ENCODE measurements around the gene SAMD7.

Gene SAMD7

GRCh38 chr3:169931747-169932520 lies 20.6 kb downstream of the SAMD7 start:
- Mint-ChIP-seq H3K4me1 (peaks cover 43% of the 10 kb centered on the region), H3K27me3 (no peaks in the 10 kb centered on the region), H3K9me3 (no peaks in the 10 kb centered on the region), H3K27ac (peak overlapping the region; percentile 48), H3K36me3 (peaks cover 3% of the 10 kb centered on the region), H3K4me3 (peak overlapping the region; percentile 76)
- DNase-seq (ENCODE audit: low spot score in 2 of 2) (peak; percentile 54 to 71), ATAC-seq (ENCODE audit: low read depth) (peak; percentile 91)

- peaks cover 5% of the 10 kb centered on the region for H3K36me3 Mint-ChIP-seq
- H3K9me3 Mint-ChIP-seq = peaks cover 3% of the 10 kb centered on the region
- H3K27ac Mint-ChIP-seq = no peak overlapping the region
- peaks cover 48% of the 10 kb centered on the region for H3K4me1 Mint-ChIP-seq
- ATAC-seq (ENCODE audit: low read depth) (no peak), DNase-seq (ENCODE audit: low spot score in 2 of 2) (no peak)
- H3K27me3 Mint-ChIP-seq = no peaks in the 10 kb centered on the region
- H3K4me3 Mint-ChIP-seq = no peak overlapping the region
These were observed 27.9 kb downstream of the SAMD7 start for GRCh38 chr3:169939320-169939719.

- H3K27ac Mint-ChIP-seq = peak overlapping the region; percentile 94
These were observed 28.4 kb downstream of the SAMD7 start for GRCh38 chr3:169939751-169940150.

GRCh38 chr3:169940470-169941181 lies 29.3 kb downstream of the SAMD7 start:
- DNase-seq (ENCODE audit: low spot score in 2 of 2) (peak in 1 of 2 donors; percentile 64), ATAC-seq (ENCODE audit: low read depth) (peak; percentile 75)
- Mint-ChIP-seq H3K4me3 (peak overlapping the region; percentile 54), H3K27ac (peak overlapping the region; percentile 94), H3K27me3 (no peaks in the 10 kb centered on the region), H3K36me3 (peaks cover 2% of the 10 kb centered on the region), H3K9me3 (peaks cover 3% of the 10 kb centered on the region), H3K4me1 (peaks cover 43% of the 10 kb centered on the region)

More at GRCh38 chr3:169939751-169940150, 28.4 kb downstream of the SAMD7 start:
- peak overlapping the region; percentile 2 for H3K4me3 Mint-ChIP-seq
- no peaks in the 10 kb centered on the region for H3K27me3 Mint-ChIP-seq
- no peak for ATAC-seq (ENCODE audit: low read depth)
- peaks cover 3% of the 10 kb centered on the region for H3K9me3 Mint-ChIP-seq
- DNase-seq (ENCODE audit: low spot score in 2 of 2) = no peak
- peaks cover 5% of the 10 kb centered on the region for H3K36me3 Mint-ChIP-seq
- peaks cover 44% of the 10 kb centered on the region for H3K4me1 Mint-ChIP-seq

- peak; percentile 37 to 71 for DNase-seq (ENCODE audit: low spot score in 2 of 2)
- peak; percentile 93 for ATAC-seq (ENCODE audit: low read depth)
- Mint-ChIP-seq H3K4me1 (peaks cover 51% of the 10 kb centered on the region), H3K4me3 (peak overlapping the region; percentile 72), H3K27ac (peak overlapping the region; percentile 94), H3K36me3 (peaks cover 2% of the 10 kb centered on the region), H3K27me3 (no peaks in the 10 kb centered on the region), H3K9me3 (no peaks in the 10 kb centered on the region)
These were observed 33.9 kb downstream of the SAMD7 start for GRCh38 chr3:169945313-169945712.

- H3K27ac Mint-ChIP-seq = peak overlapping the region; percentile 94
These were observed 35.0 kb downstream of the SAMD7 start for GRCh38 chr3:169946336-169946735.

GRCh38 chr3:169948559-169949448 lies 37.4 kb downstream of the SAMD7 start:
- H3K36me3 Mint-ChIP-seq = peaks cover 2% of the 10 kb centered on the region
- H3K9me3 Mint-ChIP-seq = no peaks in the 10 kb centered on the region
- no peaks in the 10 kb centered on the region for H3K27me3 Mint-ChIP-seq
- no peak for ATAC-seq (ENCODE audit: low read depth)
- H3K4me3 Mint-ChIP-seq = no peak overlapping the region
- peak overlapping the region; percentile 62 for H3K27ac Mint-ChIP-seq
- H3K4me1 Mint-ChIP-seq = peaks cover 45% of the 10 kb centered on the region
- DNase-seq (ENCODE audit: low spot score in 2 of 2) = no peak

More at GRCh38 chr3:169946336-169946735, 35.0 kb downstream of the SAMD7 start:
- ATAC-seq (ENCODE audit: low read depth) = no peak
- H3K36me3 Mint-ChIP-seq = peaks cover 3% of the 10 kb centered on the region
- H3K4me3 Mint-ChIP-seq = no peak overlapping the region
- peaks cover 41% of the 10 kb centered on the region for H3K4me1 Mint-ChIP-seq
- H3K9me3 Mint-ChIP-seq = no peaks in the 10 kb centered on the region
- DNase-seq (ENCODE audit: low spot score in 2 of 2) = no peak
- H3K27me3 Mint-ChIP-seq = no peaks in the 10 kb centered on the region

- ATAC-seq (ENCODE audit: low read depth) (no peak), DNase-seq (ENCODE audit: low spot score in 2 of 2) (no peak)
- no peak overlapping the region for H3K27ac Mint-ChIP-seq
- no peaks in the 10 kb centered on the region for H3K9me3 Mint-ChIP-seq
- peaks cover 2% of the 10 kb centered on the region for H3K36me3 Mint-ChIP-seq
- no peaks in the 10 kb centered on the region for H3K27me3 Mint-ChIP-seq
- peaks cover 42% of the 10 kb centered on the region for H3K4me1 Mint-ChIP-seq
- H3K4me3 Mint-ChIP-seq = no peak overlapping the region
These were observed 40.7 kb downstream of the SAMD7 start for GRCh38 chr3:169952045-169952444.

GRCh38 chr3:169953462-169954141 lies 42.2 kb downstream of the SAMD7 start:
- DNase-seq (ENCODE audit: low spot score in 2 of 2) (no peak), ATAC-seq (ENCODE audit: low read depth) (no peak)
- no peaks in the 10 kb centered on the region for H3K9me3 Mint-ChIP-seq
- peaks cover 28% of the 10 kb centered on the region for H3K4me1 Mint-ChIP-seq
- no peaks in the 10 kb centered on the region for H3K27me3 Mint-ChIP-seq
- H3K4me3 Mint-ChIP-seq = no peak overlapping the region
- H3K27ac Mint-ChIP-seq = peak overlapping the region; percentile 86
- H3K36me3 Mint-ChIP-seq = peaks cover 2% of the 10 kb centered on the region

GRCh38 chr3:169954142-169954756 lies 42.9 kb downstream of the SAMD7 start:
- H3K9me3 Mint-ChIP-seq = no peaks in the 10 kb centered on the region

GRCh38 chr3:169955406-169955805 lies 44.0 kb downstream of the SAMD7 start:
- peaks cover 2% of the 10 kb centered on the region for H3K36me3 Mint-ChIP-seq
- H3K27me3 Mint-ChIP-seq = no peaks in the 10 kb centered on the region
- ATAC-seq (ENCODE audit: low read depth) = no peak
- DNase-seq (ENCODE audit: low spot score in 2 of 2) = no peak
- no peak overlapping the region for H3K27ac Mint-ChIP-seq
- peaks cover 24% of the 10 kb centered on the region for H3K4me1 Mint-ChIP-seq
- H3K4me3 Mint-ChIP-seq = no peak overlapping the region
- H3K9me3 Mint-ChIP-seq = no peaks in the 10 kb centered on the region

More at GRCh38 chr3:169954142-169954756, 42.9 kb downstream of the SAMD7 start:
- peaks cover 24% of the 10 kb centered on the region for H3K4me1 Mint-ChIP-seq
- ATAC-seq (ENCODE audit: low read depth) = peak; percentile 82
- H3K27me3 Mint-ChIP-seq = no peaks in the 10 kb centered on the region
- H3K27ac Mint-ChIP-seq = peak overlapping the region; percentile 86
- peak overlapping the region; percentile 56 for H3K4me3 Mint-ChIP-seq
- DNase-seq (ENCODE audit: low spot score in 2 of 2) = no peak
- H3K36me3 Mint-ChIP-seq = peaks cover 2% of the 10 kb centered on the region

GRCh38 chr3:169964176-169964575 lies 52.8 kb downstream of the SAMD7 start:
- H3K4me1 Mint-ChIP-seq = peaks cover 46% of the 10 kb centered on the region
- DNase-seq (ENCODE audit: low spot score in 2 of 2) = no peak

More at GRCh38 chr3:169964176-169964575, 52.8 kb downstream of the SAMD7 start:
- Mint-ChIP-seq H3K36me3 (peaks cover 17% of the 10 kb centered on the region), H3K4me3 (peak overlapping the region; percentile 45), H3K9me3 (peaks cover 6% of the 10 kb centered on the region), H3K27ac (peak overlapping the region; percentile 100), H3K27me3 (no peaks in the 10 kb centered on the region)
- no peak for ATAC-seq (ENCODE audit: low read depth)
